HL-60 (cell line): Measurements from ENCODE around the gene TMEM258.

Experiments
- DNase-seq, 2 experiments: peaks; one replicate each; pipeline ENCODE4 v3.0.0-alpha.2; 2010 to 2020; ENCODE audit warnings: low read depth in 1 of 2, low spot score in 1 of 2
- H3K27ac ChIP-seq: fragments of 250-450 bp; sonication (Bioruptor Pico); replicated peaks from 2 replicates; pipeline ENCODE4 v1.5.1; 2020; ENCODE audit warnings: mild to moderate bottlenecking, moderate library complexity
- H3K27me3 ChIP-seq: fragments of 250-450 bp; sonication (Bioruptor Pico); 2 replicates; pipeline ENCODE4 v1.5.1; 2021; ENCODE audit warnings: mild to moderate bottlenecking, moderate library complexity; ENCODE audit not compliant: insufficient read depth, poor library complexity, severe bottlenecking
- H3K4me3 ChIP-seq: replicated peaks from 2 replicates; pipeline ENCODE4 v1.5.1; 2011; ENCODE audit warnings: mild to moderate bottlenecking, control low read depth, low read length; ENCODE audit not compliant: insufficient read depth
- CTCF ChIP-seq: IDR thresholded peaks from one replicate; pipeline ENCODE4 v1.5.1; 2011; ENCODE audit warnings: low read length, control low read depth, inconsistent platforms; ENCODE audit not compliant: insufficient read depth
- GABPA ChIP-seq: IDR thresholded peaks from 2 replicates; pipeline ENCODE4 v1.6.1; 2012; ENCODE audit warnings: low read depth
- POLR2AphosphoS5 ChIP-seq: IDR thresholded peaks from 2 replicates; pipeline ENCODE4 v1.6.1; 2012; ENCODE audit warnings: low read depth
- SPI1 ChIP-seq: IDR thresholded peaks from 2 replicates; pipeline ENCODE4 v1.6.1; 2012; ENCODE audit warnings: low read depth, mild to moderate bottlenecking, borderline replicate concordance
- TF ChIP-seq, protein P1 (sequence below): IDR thresholded peaks from 2 replicates; pipeline ENCODE4 v1.6.1; 2012; ENCODE audit warnings: low read depth; ENCODE audit not compliant: insufficient replicate concordance

TMEM258 gene

DNA sequence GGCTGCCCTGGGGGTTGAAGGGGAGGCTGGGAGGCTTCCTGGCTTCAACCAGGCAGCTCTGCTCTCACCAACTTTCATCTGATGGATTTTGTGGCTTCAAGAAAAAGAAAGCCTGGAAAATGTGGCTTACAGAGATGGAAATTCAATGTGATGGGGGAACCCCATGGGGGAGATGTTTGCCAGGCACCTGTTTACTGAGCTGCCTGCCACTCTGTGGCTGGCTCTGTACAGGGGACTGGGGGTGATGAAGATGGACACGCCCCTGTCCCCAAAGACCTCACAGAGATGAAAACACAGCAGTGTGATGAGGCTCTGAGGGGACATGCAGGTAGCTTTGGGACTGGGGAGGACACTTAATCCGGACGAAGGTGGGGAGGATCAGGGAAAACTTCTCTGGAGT is 10.1 kb downstream of the TMEM258 start:
- TF ChIP-seq SPI1 (no peak), GABPA (no peak)
- TF ChIP-seq, protein P1, sequence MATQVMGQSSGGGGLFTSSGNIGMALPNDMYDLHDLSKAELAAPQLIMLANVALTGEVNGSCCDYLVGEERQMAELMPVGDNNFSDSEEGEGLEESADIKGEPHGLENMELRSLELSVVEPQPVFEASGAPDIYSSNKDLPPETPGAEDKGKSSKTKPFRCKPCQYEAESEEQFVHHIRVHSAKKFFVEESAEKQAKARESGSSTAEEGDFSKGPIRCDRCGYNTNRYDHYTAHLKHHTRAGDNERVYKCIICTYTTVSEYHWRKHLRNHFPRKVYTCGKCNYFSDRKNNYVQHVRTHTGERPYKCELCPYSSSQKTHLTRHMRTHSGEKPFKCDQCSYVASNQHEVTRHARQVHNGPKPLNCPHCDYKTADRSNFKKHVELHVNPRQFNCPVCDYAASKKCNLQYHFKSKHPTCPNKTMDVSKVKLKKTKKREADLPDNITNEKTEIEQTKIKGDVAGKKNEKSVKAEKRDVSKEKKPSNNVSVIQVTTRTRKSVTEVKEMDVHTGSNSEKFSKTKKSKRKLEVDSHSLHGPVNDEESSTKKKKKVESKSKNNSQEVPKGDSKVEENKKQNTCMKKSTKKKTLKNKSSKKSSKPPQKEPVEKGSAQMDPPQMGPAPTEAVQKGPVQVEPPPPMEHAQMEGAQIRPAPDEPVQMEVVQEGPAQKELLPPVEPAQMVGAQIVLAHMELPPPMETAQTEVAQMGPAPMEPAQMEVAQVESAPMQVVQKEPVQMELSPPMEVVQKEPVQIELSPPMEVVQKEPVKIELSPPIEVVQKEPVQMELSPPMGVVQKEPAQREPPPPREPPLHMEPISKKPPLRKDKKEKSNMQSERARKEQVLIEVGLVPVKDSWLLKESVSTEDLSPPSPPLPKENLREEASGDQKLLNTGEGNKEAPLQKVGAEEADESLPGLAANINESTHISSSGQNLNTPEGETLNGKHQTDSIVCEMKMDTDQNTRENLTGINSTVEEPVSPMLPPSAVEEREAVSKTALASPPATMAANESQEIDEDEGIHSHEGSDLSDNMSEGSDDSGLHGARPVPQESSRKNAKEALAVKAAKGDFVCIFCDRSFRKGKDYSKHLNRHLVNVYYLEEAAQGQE: no peak
- no peak for DNase-seq
- Histone ChIP-seq H3K27ac (no peak overlapping the region), H3K27me3 (no peaks in the 10 kb centered on the region), H3K4me3 (no peak overlapping the region)

- no peaks in the 10 kb centered on the region for H3K27me3 ChIP-seq
- DNase-seq: no peak
- H3K27ac ChIP-seq: no peak overlapping the region
- TF ChIP-seq POLR2AphosphoS5 (no peak), GABPA (no peak), SPI1 (no peak), CTCF (no peak)
- TF ChIP-seq, protein P1: no peak
- H3K4me3 ChIP-seq: no peak overlapping the region
These were observed 10.8 kb downstream of the TMEM258 start for GRCh38 chr11:61781585-61781984.

- Histone ChIP-seq H3K4me3 (no peak overlapping the region), H3K27ac (no peak overlapping the region), H3K27me3 (no peaks in the 10 kb centered on the region)
- DNase-seq: no peak
- TF ChIP-seq SPI1 (no peak), GABPA (no peak), CTCF (no peak), POLR2AphosphoS5 (no peak)
- TF ChIP-seq, protein P1: no peak
These were observed 11.7 kb downstream of the TMEM258 start for GRCh38 chr11:61780581-61781162.
